H9 (cell line): ENCODE results near the gene FOXD1. TPM values are rescaled to one million over a fixed set of nuclear protein-coding genes. Genes with fewer than 3 reads are reported as not detected.

Experiments used
- DNase-seq: peaks from one replicate; pipeline ENCODE4 v3.0.0-alpha.2; 2017
- H2AFZ ChIP-seq: one replicate; pipeline ENCODE4 v1.6.1; 2013; ENCODE audit warnings: mild to moderate bottlenecking, low read length, control low read depth, moderate library complexity
- H2AK5ac ChIP-seq: 2 replicates; pipeline ENCODE4 v1.6.1; 2013; ENCODE audit warnings: low read length, control low read depth, mixed read lengths; ENCODE audit not compliant: insufficient read length
- H2BK120ac ChIP-seq: one replicate; pipeline ENCODE4 v1.6.1; 2013; ENCODE audit warnings: low read depth, mild to moderate bottlenecking, low read length, control low read depth, inconsistent platforms; ENCODE audit not compliant: poor library complexity, severe bottlenecking
- H2BK12ac ChIP-seq: 2 replicates; pipeline ENCODE4 v1.6.1; 2013; ENCODE audit warnings: low read length, control low read depth, mixed read lengths, low read depth; ENCODE audit not compliant: insufficient read length
- H2BK15ac ChIP-seq: 2 replicates; pipeline ENCODE4 v1.6.1; 2013; ENCODE audit warnings: low read depth, low read length, control low read depth
- H2BK20ac ChIP-seq: one replicate; pipeline ENCODE4 v1.6.1; 2013; ENCODE audit warnings: low read depth, mild to moderate bottlenecking, low read length, control low read depth, inconsistent platforms; ENCODE audit not compliant: poor library complexity, severe bottlenecking
- H2BK5ac ChIP-seq: 2 replicates; pipeline ENCODE4 v1.6.1; 2013; ENCODE audit warnings: low read length, control low read depth, mixed read lengths; ENCODE audit not compliant: insufficient read length
- H3K14ac ChIP-seq: 2 replicates; pipeline ENCODE4 v1.6.1; 2013; ENCODE audit warnings: low read length, control low read depth; ENCODE audit not compliant: insufficient read depth
- H3K18ac ChIP-seq: 2 replicates; pipeline ENCODE4 v1.6.1; 2013; ENCODE audit warnings: low read depth, mild to moderate bottlenecking, mixed read lengths, low read length, control low read depth; ENCODE audit not compliant: insufficient read length
- H3K23ac ChIP-seq: 2 replicates; pipeline ENCODE4 v1.6.1; 2013; ENCODE audit warnings: low read length, control low read depth, mixed read lengths, low read depth; ENCODE audit not compliant: insufficient read length
- H3K23me2 ChIP-seq: 2 replicates; pipeline ENCODE4 v1.6.1; 2013; ENCODE audit warnings: low read depth, mild to moderate bottlenecking, mixed read lengths, low read length, control low read depth; ENCODE audit not compliant: insufficient read length, poor library complexity, severe bottlenecking
- H3K27ac ChIP-seq: 2 replicates; pipeline ENCODE4 v1.5.1; 2013; ENCODE audit warnings: low read length, control low read depth, mixed read lengths, low read depth; ENCODE audit not compliant: insufficient read length
- H3K27me3 ChIP-seq: 2 replicates; pipeline ENCODE4 v1.6.1; 2013; ENCODE audit warnings: low read length, control low read depth, inconsistent platforms; ENCODE audit not compliant: insufficient read depth
- H3K4ac ChIP-seq: 2 replicates; pipeline ENCODE4 v1.6.1; 2013; ENCODE audit warnings: low read depth, mild to moderate bottlenecking, control low read depth, inconsistent platforms, low read length, moderate library complexity
- H3K4me1 ChIP-seq: 2 replicates; pipeline ENCODE4 v1.6.1; 2013; ENCODE audit warnings: low read length, control low read depth, inconsistent platforms; ENCODE audit not compliant: insufficient read depth
- H3K4me2 ChIP-seq: 2 replicates; pipeline ENCODE4 v1.6.1; 2013; ENCODE audit warnings: low read length, control low read depth, mixed read lengths; ENCODE audit not compliant: insufficient read length, insufficient read depth
- H3K56ac ChIP-seq: 2 replicates; pipeline ENCODE4 v1.6.1; 2013; ENCODE audit warnings: low read depth, mild to moderate bottlenecking, mixed read lengths, low read length, control low read depth; ENCODE audit not compliant: insufficient read length
- H3K79me1 ChIP-seq: 2 replicates; pipeline ENCODE4 v1.6.1; 2013; ENCODE audit warnings: low read depth, mild to moderate bottlenecking, moderate library complexity, low read length, control low read depth, inconsistent platforms; ENCODE audit not compliant: insufficient read depth, poor library complexity, severe bottlenecking
- H3K79me2 ChIP-seq: 2 replicates; pipeline ENCODE4 v1.6.1; 2013; ENCODE audit warnings: low read length, control low read depth, inconsistent platforms; ENCODE audit not compliant: insufficient read depth
- H3K9ac ChIP-seq: 2 replicates; pipeline ENCODE4 v1.6.1; 2013; ENCODE audit warnings: low read length, control low read depth, mixed read lengths; ENCODE audit not compliant: insufficient read length; ENCODE audit errors: extremely low read depth
- H3K9me3 ChIP-seq: one replicate; pipeline ENCODE4 v1.6.1; 2013; ENCODE audit warnings: low read depth, low read length, inconsistent platforms; ENCODE audit not compliant: control insufficient read depth
- H3T11ph ChIP-seq: one replicate; pipeline ENCODE4 v1.6.1; 2013; ENCODE audit warnings: mild to moderate bottlenecking, low read length, control low read depth, inconsistent platforms
- H4K20me1 ChIP-seq: one replicate; pipeline ENCODE4 v1.6.1; 2013; ENCODE audit not compliant: control insufficient read depth, insufficient read length, insufficient read depth
- H4K5ac ChIP-seq: 2 replicates; pipeline ENCODE4 v1.6.1; 2013; ENCODE audit warnings: low read depth, mild to moderate bottlenecking, mixed read lengths, low read length, control low read depth; ENCODE audit not compliant: insufficient read length
- H4K8ac ChIP-seq: replicated peaks from 2 replicates; pipeline ENCODE4 v1.6.1; 2013; ENCODE audit warnings: low read length, control low read depth, mixed read lengths, low read depth; ENCODE audit not compliant: insufficient read length
- H4K91ac ChIP-seq: 2 replicates; pipeline ENCODE4 v1.6.1; 2013; ENCODE audit warnings: low read depth, mild to moderate bottlenecking, moderate library complexity, mixed read lengths, low read length, control low read depth; ENCODE audit not compliant: insufficient read length
- H3K27ac Mint-ChIP-seq, 3 experiments: 2 replicates in 2 of 3; 3 replicates in 1 of 3; pipeline ENCODE4 v1.8.0; 2020 to 2021; ENCODE audit warnings: mixed read lengths in 3 of 3, mild to moderate bottlenecking in 1 of 3, moderate library complexity in 1 of 3
- H3K27me3 Mint-ChIP-seq: 2 replicates; pipeline ENCODE4 v1.8.0; 2021; ENCODE audit warnings: low read depth, mild to moderate bottlenecking, moderate library complexity, mixed read lengths
- H3K36me3 Mint-ChIP-seq, 3 experiments: 2 replicates in 2 of 3; 3 replicates in 1 of 3; pipeline ENCODE4 v1.8.0; 2020 to 2021; ENCODE audit warnings: low read depth in 3 of 3, mixed read lengths in 3 of 3; ENCODE audit not compliant: insufficient read depth in 1 of 3
- H3K4me1 Mint-ChIP-seq, 2 experiments: 2 replicates each; pipeline ENCODE4 v1.8.0; 2020; ENCODE audit warnings: mixed read lengths in 2 of 2
- H3K4me3 Mint-ChIP-seq, 2 experiments: 2 replicates in 1 of 2; 3 replicates in 1 of 2; pipeline ENCODE4 v1.8.0; 2020 to 2021; ENCODE audit warnings: mild to moderate bottlenecking in 2 of 2, mixed read lengths in 2 of 2, moderate library complexity in 1 of 2
- H3K9me3 Mint-ChIP-seq, 2 experiments: 2 replicates in 1 of 2; 3 replicates in 1 of 2; pipeline ENCODE4 v1.8.0; 2020; ENCODE audit warnings: mild to moderate bottlenecking in 2 of 2, mixed read lengths in 2 of 2, moderate library complexity in 1 of 2
- WGBS: extraction: QIAGEN DNeasy Blood & Tissue Kit; methylation state at CpG from one replicate; pipeline ENCODE4 v1.1.7; 2013; ENCODE audit warnings: missing lambda C conversion rate, low lambda C conversion rate, mixed read lengths; ENCODE audit not compliant: insufficient read length; ENCODE audit errors: extremely low coverage; 5-methylcytosine and 5-hydroxymethylcytosine counted together
- total RNA-seq: library from RNA; stranded (reverse); gene quantifications from 2 replicates; pipeline ENCODE4 v1.2.1, GENCODE V29; 2021
- TF ChIP-seq, protein P1 (sequence below): fragments of 200-600 bp; sonication (generic); conservative IDR thresholded peaks from 3 replicates; pipeline ENCODE4 v1.8.0; 2021; ENCODE audit warnings: antibody characterized with exemption, mild to moderate bottlenecking

The FOXD1 gene
- total RNA-seq, 1 experiment from 2014 or later: 0.20 TPM

DNA sequence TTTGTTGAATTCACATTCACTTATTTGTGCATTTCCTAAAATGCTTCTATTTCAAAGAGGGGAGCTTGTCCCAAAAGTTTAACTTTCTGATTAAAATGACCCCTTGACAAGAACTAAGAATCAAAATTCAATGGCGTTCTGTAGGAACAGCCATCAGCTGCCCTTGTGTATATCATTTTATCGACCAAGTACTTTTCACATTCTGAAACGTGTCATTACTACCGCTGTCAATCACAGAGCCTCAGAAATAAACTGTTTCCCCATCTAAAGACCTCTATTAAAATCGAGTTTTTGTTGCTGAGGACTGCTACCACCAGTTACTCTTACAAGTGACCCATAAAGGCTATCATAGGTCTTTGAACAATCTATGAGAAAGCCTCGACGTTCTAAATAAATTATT is 1.6 kb upstream of the FOXD1 start:
- peaks cover 66% of the 10 kb centered on the region for H3K27me3 ChIP-seq
- peaks cover 0 to 3% (median 0%) of the 10 kb centered on the region in 3 experiments; a peak in 2 of 7 replicates for H3K36me3 Mint-ChIP-seq
- no peak overlapping the region for H3K14ac ChIP-seq
- no peak overlapping the region for H4K91ac ChIP-seq
- no peak overlapping the region for H2BK20ac ChIP-seq
- no peaks in the 10 kb centered on the region for H3K79me2 ChIP-seq
- no peak overlapping the region for H2BK12ac ChIP-seq
- H2BK120ac ChIP-seq: no peak overlapping the region
- H3K79me1 ChIP-seq: no peaks in the 10 kb centered on the region
- no peaks in the 10 kb centered on the region; the same call in 1 of the 2 replicates for H3K4me1 ChIP-seq
- no CpG with 5 or more reads among the region's 7 CpGs for WGBS
- H3K9me3 Mint-ChIP-seq: peaks cover 0 to 8% of the 10 kb centered on the region in 2 experiments; a peak in 1 of 5 replicates
- no peak overlapping the region for H2AFZ ChIP-seq
- no peak overlapping the region for H2AK5ac ChIP-seq
- no peak overlapping the region for H4K5ac ChIP-seq
- TF ChIP-seq, protein P1, sequence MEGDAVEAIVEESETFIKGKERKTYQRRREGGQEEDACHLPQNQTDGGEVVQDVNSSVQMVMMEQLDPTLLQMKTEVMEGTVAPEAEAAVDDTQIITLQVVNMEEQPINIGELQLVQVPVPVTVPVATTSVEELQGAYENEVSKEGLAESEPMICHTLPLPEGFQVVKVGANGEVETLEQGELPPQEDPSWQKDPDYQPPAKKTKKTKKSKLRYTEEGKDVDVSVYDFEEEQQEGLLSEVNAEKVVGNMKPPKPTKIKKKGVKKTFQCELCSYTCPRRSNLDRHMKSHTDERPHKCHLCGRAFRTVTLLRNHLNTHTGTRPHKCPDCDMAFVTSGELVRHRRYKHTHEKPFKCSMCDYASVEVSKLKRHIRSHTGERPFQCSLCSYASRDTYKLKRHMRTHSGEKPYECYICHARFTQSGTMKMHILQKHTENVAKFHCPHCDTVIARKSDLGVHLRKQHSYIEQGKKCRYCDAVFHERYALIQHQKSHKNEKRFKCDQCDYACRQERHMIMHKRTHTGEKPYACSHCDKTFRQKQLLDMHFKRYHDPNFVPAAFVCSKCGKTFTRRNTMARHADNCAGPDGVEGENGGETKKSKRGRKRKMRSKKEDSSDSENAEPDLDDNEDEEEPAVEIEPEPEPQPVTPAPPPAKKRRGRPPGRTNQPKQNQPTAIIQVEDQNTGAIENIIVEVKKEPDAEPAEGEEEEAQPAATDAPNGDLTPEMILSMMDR: no peak
- H3K4me3 Mint-ChIP-seq: no peak overlapping the region
- no peak overlapping the region for H3K9ac ChIP-seq
- no peak overlapping the region for H2BK5ac ChIP-seq
- H4K20me1 ChIP-seq: no peaks in the 10 kb centered on the region
- peaks cover 17% of the 10 kb centered on the region for H3K23me2 ChIP-seq
- peaks cover 84% of the 10 kb centered on the region for H3K27me3 Mint-ChIP-seq
- H3T11ph ChIP-seq: no peak overlapping the region
- H3K9me3 ChIP-seq: no peaks in the 10 kb centered on the region
- no peak overlapping the region for H3K23ac ChIP-seq
- H3K4me2 ChIP-seq: no peak overlapping the region
- no peak for DNase-seq
- no peak overlapping the region for H3K27ac Mint-ChIP-seq
- H3K27ac ChIP-seq: no peak overlapping the region
- H4K8ac ChIP-seq: no peak overlapping the region
- no peak overlapping the region for H3K4ac ChIP-seq
- peaks cover 21 to 32% of the 10 kb centered on the region in 2 experiments for H3K4me1 Mint-ChIP-seq
- H3K56ac ChIP-seq: no peak overlapping the region
- H2BK15ac ChIP-seq: no peak overlapping the region
- no peak overlapping the region for H3K18ac ChIP-seq
